K562 (cell line): Measurements from ENCODE around the gene HK1. TPM values are rescaled to one million over a fixed set of nuclear protein-coding genes. Genes with fewer than 3 reads are reported as not detected.

Experiments used
- AFF4 ChIP-seq: sonication (generic); formaldehyde crosslinking; IDR thresholded peaks from 2 replicates; pipeline ENCODE4 v1.8.0; 2023; ENCODE audit warnings: mild to moderate bottlenecking, missing genetic modification reagents
- ATF2 ChIP-seq: sonication (generic); formaldehyde crosslinking; IDR thresholded peaks from 2 replicates; pipeline ENCODE4 v1.8.1; 2022; ENCODE audit warnings: missing genetic modification reagents
- CHD2 ChIP-seq: IDR thresholded peaks from 2 replicates; pipeline ENCODE4 v1.6.1; 2011; ENCODE audit warnings: low read depth, low read length
- CREB5 ChIP-seq: fragments of 250-450 bp; sonication (Bioruptor Pico); IDR thresholded peaks from 2 replicates; pipeline ENCODE4 v1.5.0; 2020; ENCODE audit warnings: mild to moderate bottlenecking
- E4F1 ChIP-seq: fragments of 250-450 bp; sonication (Bioruptor Pico); IDR thresholded peaks from 2 replicates; pipeline ENCODE4 v1.5.0; 2021; ENCODE audit warnings: mild to moderate bottlenecking, borderline replicate concordance
- ELK3 ChIP-seq: fragments of 450-650 bp; formaldehyde crosslinking; IDR thresholded peaks from 2 replicates; pipeline ENCODE4 v1.4.0; 2020; ENCODE audit warnings: mild to moderate bottlenecking
- EZH2 ChIP-seq: IDR thresholded peaks from 2 replicates; pipeline ENCODE4 v1.6.1; 2012; ENCODE audit warnings: low read depth, mild to moderate bottlenecking, inconsistent platforms, low read length, borderline replicate concordance
- FOXK2 ChIP-seq, 2 experiments: fragments of 450-650 bp; IDR thresholded peaks in 1 of 2; conservative IDR thresholded peaks in 1 of 2; 2 replicates each; pipeline ENCODE4 v1.6.1; 2016; ENCODE audit warnings: low read depth in 2 of 2, mild to moderate bottlenecking in 1 of 2
- MXI1 ChIP-seq: IDR thresholded peaks from 2 replicates; pipeline ENCODE4 v1.6.1; 2011; ENCODE audit warnings: low read depth, mild to moderate bottlenecking, improper control_type of control experiment, low read length
- NFE2 ChIP-seq: IDR thresholded peaks from 2 replicates; pipeline ENCODE4 v1.6.1; 2014; ENCODE audit warnings: antibody characterized with exemption, low read depth
- PCBP2 ChIP-seq: fragments of 200-400 bp; formaldehyde crosslinking; IDR thresholded peaks from 2 replicates; pipeline ENCODE4 v1.6.1; 2018; ENCODE audit warnings: low read length, low read depth, mild to moderate bottlenecking, moderate library complexity; ENCODE audit not compliant: poor library complexity, severe bottlenecking
- PHB2 ChIP-seq: fragments of 450-650 bp; IDR thresholded peaks from 2 replicates; pipeline ENCODE4 v1.6.1; 2017; ENCODE audit warnings: low read depth
- XRCC4 ChIP-seq: IDR thresholded peaks from one replicate; pipeline ENCODE4 v1.6.1; 2011; ENCODE audit not compliant: insufficient read depth, insufficient read length; ENCODE audit errors: extremely low read depth
- ZNF24 ChIP-seq: fragments of 450-650 bp; IDR thresholded peaks from 2 replicates; pipeline ENCODE4 v1.6.1; 2016
- ZNF384 ChIP-seq: IDR thresholded peaks from 2 replicates; pipeline ENCODE4 v1.6.1; 2012; ENCODE audit warnings: low read depth, low read length, improper control_type of control experiment
- ZNF41 ChIP-seq: fragments of 250-450 bp; sonication (Bioruptor Pico); conservative IDR thresholded peaks from 2 replicates; pipeline ENCODE4 v1.4.0; 2020; ENCODE audit warnings: mild to moderate bottlenecking
- polyA plus RNA-seq, 8 experiments: library from polyadenylated mRNA; depleted of rRNA in 4 of 8; stranded (reverse) in 5 of 8; unstranded in 3 of 8; fragments of >200 nt; fragmentation: Nextera tagmentation in 2 of 8; fragmentation: Illumina TruSeq in 1 of 8; extraction: Ambion mirVana in 2 of 8; extraction: Trizol in 1 of 8; gene quantifications; 2 replicates each; pipeline versions ENCODE4 v1.2.1 to v1.2.3, GENCODE V29; 2011 to 2014; ENCODE audit warnings: inconsistent platforms in 1 of 8, missing spikeins in 1 of 8
- total RNA-seq, 7 experiments: library from RNA; depleted of rRNA in 6 of 7; stranded (reverse); fragments of >200 nt in 6 of 7; fragmentation: Illumina TruSeq in 2 of 7; extraction: Trizol in 2 of 7; gene quantifications; 2 replicates each; pipeline versions ENCODE4 v1.2.1 to v1.2.3, GENCODE V29; 2011 to 2021; ENCODE audit warnings: low replicate concordance in 1 of 7

The HK1 gene
- total and polyA plus RNA-seq, 9 of the 15 experiments (the other 6 are each of a cell fraction or from before 2014, with no cell fraction given) = 29.2 to 444 (median 193) TPM

GRCh38 chr10:69318106-69318866 is 40.0 kb downstream of the HK1 start (continued):
- TF ChIP-seq AFF4 (CRISPR knock-in tag) = peak; percentile 81
- TF ChIP-seq E4F1 (CRISPR knock-in tag) = no peak
- no peak for TF ChIP-seq CREB5 (CRISPR knock-in tag)
- no peak for TF ChIP-seq PCBP2
- no peak for TF ChIP-seq EZH2
- no peak for TF ChIP-seq XRCC4
- no peak for TF ChIP-seq ELK3 (CRISPR knock-in tag)
- TF ChIP-seq ZNF41 = no peak
- no peak for TF ChIP-seq ZNF384
- TF ChIP-seq ATF2 (CRISPR knock-in tag) = no peak
- TF ChIP-seq FOXK2 (conservative IDR thresholded peaks at IDR 0.05 in 1 of 2, IDR thresholded peaks at IDR 0.05 in 1 of 2; ENCODE audit: low read depth in 2 of 2) = no peak
- no peak for TF ChIP-seq PHB2
- TF ChIP-seq ZNF24 = peak; percentile 43; the same call in 1 of the 2 replicates
- no peak for TF ChIP-seq CHD2
- TF ChIP-seq NFE2 = no peak
- TF ChIP-seq MXI1 = no peak
